Activated CD8-positive, alpha-beta T cell treated with anti-CD3 and anti-CD28 coated beads for 36 hours (primary cell): ENCODE measurements around the gene IGFBPL1. TPM values are rescaled to one million over a fixed set of nuclear protein-coding genes. Genes with fewer than 3 reads are reported as not detected.
"Not testable (repeated sequence)": the region's sequence is repeated elsewhere in the genome, so short reads cannot be mapped to it uniquely, and the experiment has no call there.

Source experiments
- ATAC-seq: fragments of 200-7000 bp; cut with Tn5 transposase; one replicate; pipeline ENCODE4 v1.10.0; 2021; ENCODE audit warnings: mild to moderate bottlenecking, moderate library complexity
- CTCF ChIA-PET: fragments of 350-600 bp; sonication (Branson Sonifier 250); formaldehyde crosslinking; loops from one replicate; lab custom pipeline; 2021; ENCODE audit warnings: antibody characterized with exemption; lab: Charles Lee
- POLR2A ChIA-PET: fragments of 350-600 bp; sonication (Branson Sonifier 250); formaldehyde crosslinking; loops from one replicate; lab custom pipeline; 2021; ENCODE audit warnings: antibody characterized with exemption; lab: Charles Lee
- DNase-seq: peaks from one replicate; pipeline ENCODE4 v3.0.0-alpha.2; 2020
- H3K27ac Mint-ChIP-seq: one replicate; pipeline ENCODE4 v1.8.0; 2021; ENCODE audit warnings: mild to moderate bottlenecking, mixed read lengths
- H3K27me3 Mint-ChIP-seq: one replicate; pipeline ENCODE4 v1.8.0; 2021; ENCODE audit warnings: mixed read lengths
- H3K36me3 Mint-ChIP-seq: one replicate; pipeline ENCODE4 v1.8.0; 2021; ENCODE audit warnings: low read depth, mixed read lengths
- H3K4me1 Mint-ChIP-seq: one replicate; pipeline ENCODE4 v1.8.0; 2021; ENCODE audit warnings: low read depth, mixed read lengths
- H3K4me3 Mint-ChIP-seq: one replicate; pipeline ENCODE4 v1.8.0; 2021; ENCODE audit warnings: mild to moderate bottlenecking, moderate library complexity, mixed read lengths
- H3K9me3 Mint-ChIP-seq: one replicate; pipeline ENCODE4 v1.8.0; 2021; ENCODE audit warnings: mixed read lengths
- CTCF ChIP-seq: fragments of 200-600 bp; IDR thresholded peaks from one replicate; pipeline ENCODE4 v1.8.0; 2022; ENCODE audit warnings: antibody characterized with exemption, mild to moderate bottlenecking
- intact Hi-C: fragments of 100-400 bp; cut with micrococcal nuclease; formaldehyde crosslinking; loops from one replicate; pipeline ENCODE4 v1.10.0; 2022
- total RNA-seq, 2 experiments: library from RNA; stranded (reverse); gene quantifications; one replicate each; pipeline ENCODE4 v1.2.3, GENCODE V29; 2021

Gene IGFBPL1
- total RNA-seq, 2 experiments from 2014 or later = not detected

DNA sequence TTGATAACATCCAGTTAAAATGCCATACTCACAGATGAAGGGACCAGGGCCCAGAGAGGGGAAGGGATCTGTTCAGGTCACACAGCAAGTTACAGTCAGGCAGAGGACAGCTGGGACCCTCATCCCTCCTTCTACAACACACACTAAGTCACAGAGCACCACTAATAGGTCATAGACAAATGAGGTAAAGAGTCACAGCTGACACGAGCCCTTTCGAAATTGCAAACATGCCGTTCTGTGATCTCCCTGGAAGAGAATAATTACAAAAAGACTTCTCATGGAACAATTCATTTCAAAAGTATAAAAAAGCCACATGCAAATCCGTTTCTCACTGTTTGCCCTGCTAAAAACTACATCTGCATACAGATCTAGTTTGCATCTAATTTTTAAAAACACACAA, 15.5 kb downstream of the IGFBPL1 start:
- H3K27me3 Mint-ChIP-seq = peaks cover 10% of the 10 kb centered on the region
- intact Hi-C loops = loop anchor here (10.0 kb wide), 1 partner anchor 494 kb away; no protein-coding TSS in a partner anchor
- no peak overlapping the region for H3K27ac Mint-ChIP-seq
- CTCF ChIA-PET = interaction anchor here (1.2 kb wide), 1 partner anchor 23 kb away, joined by 3 read pairs; no protein-coding TSS in a partner anchor
- H3K4me3 Mint-ChIP-seq = no peak overlapping the region
- H3K36me3 Mint-ChIP-seq = no peaks in the 10 kb centered on the region
- DNase-seq = no peak
- H3K4me1 Mint-ChIP-seq = no peaks in the 10 kb centered on the region
- no peak for TF ChIP-seq CTCF
- POLR2A ChIA-PET = no interaction called here
- H3K9me3 Mint-ChIP-seq = no peaks in the 10 kb centered on the region
- ATAC-seq = no peak

DNA sequence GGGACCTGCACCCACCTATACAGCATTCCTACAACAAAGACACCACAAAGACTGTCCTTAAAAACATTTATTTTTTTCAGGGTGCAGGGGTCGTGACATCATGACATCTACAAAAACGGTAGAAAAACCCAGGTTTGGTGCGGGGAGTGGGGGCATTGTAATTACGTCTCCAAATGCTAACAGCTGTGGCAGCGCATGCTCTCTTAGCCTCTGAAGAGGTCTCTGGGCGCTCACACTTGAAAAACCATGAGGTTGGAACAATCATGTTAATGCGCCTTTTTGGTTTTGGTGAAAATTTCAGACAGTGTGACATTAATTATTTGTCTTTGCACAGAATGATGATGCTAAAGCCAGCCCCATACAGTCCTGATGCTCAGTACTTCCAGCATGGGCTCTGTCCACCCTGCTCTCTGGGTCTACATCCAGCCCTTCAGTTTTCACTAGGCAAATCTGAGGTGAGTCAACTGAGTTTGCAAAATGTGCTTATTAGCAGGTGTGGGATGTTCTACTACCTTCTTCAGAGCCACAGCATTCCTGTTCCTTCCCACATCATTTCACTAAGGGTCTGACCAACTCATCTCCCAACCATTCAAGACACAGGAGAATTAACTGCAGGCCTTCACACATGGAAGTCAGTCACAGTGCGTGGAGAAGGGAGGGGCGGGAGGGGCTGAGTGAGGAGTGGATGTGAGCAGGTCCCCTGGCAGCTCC, 17.6 kb downstream of the IGFBPL1 start:
- H3K4me1 Mint-ChIP-seq = no peaks in the 10 kb centered on the region
- H3K36me3 Mint-ChIP-seq = no peaks in the 10 kb centered on the region
- intact Hi-C loops = loop anchor here (10.0 kb wide), 1 partner anchor 492 kb away; no protein-coding TSS in a partner anchor
- peaks cover 12% of the 10 kb centered on the region for H3K27me3 Mint-ChIP-seq
- no peak for DNase-seq
- no peaks in the 10 kb centered on the region for H3K9me3 Mint-ChIP-seq
- ATAC-seq = no peak
- ChIA-PET CTCF (no interaction called here), POLR2A (no interaction called here)
- no peak overlapping the region for H3K27ac Mint-ChIP-seq
- H3K4me3 Mint-ChIP-seq = no peak overlapping the region
- no peak for TF ChIP-seq CTCF

GRCh38 chr9:38405785-38406184, 18.5 kb downstream of the IGFBPL1 start:
- Mint-ChIP-seq H3K9me3 (no peaks in the 10 kb centered on the region), H3K4me3 (no peak overlapping the region), H3K36me3 (no peaks in the 10 kb centered on the region), H3K27me3 (peaks cover 12% of the 10 kb centered on the region), H3K27ac (no peak overlapping the region), H3K4me1 (no peaks in the 10 kb centered on the region)
- intact Hi-C loops = loop anchor here (10.0 kb wide), 1 partner anchor 491 kb away; no protein-coding TSS in a partner anchor
- ATAC-seq (no peak), DNase-seq (no peak)
- CTCF ChIA-PET = no interaction called here
- POLR2A ChIA-PET = no interaction called here
- no peak for TF ChIP-seq CTCF

DNA sequence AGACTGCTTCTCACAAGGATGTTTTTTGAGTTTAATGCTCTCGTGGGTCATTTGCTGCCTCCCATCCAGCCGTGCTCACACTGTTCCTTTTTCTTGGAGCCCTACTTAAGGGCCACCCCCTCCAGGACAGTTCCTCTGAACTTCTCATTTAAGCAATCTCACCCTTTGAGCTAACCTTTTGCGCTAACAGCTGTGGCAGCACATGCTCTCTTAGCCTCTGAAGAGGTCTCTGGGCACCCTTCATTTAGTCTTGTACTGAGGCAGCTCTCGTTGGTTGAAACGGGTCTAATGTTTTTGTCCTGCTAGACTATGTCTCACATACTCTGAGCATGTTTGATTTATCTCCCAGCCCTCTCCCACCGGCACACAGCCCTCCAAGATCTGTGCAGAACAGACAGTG, 19.9 kb downstream of the IGFBPL1 start:
- Mint-ChIP-seq H3K9me3 (no peaks in the 10 kb centered on the region), H3K36me3 (peaks cover 4% of the 10 kb centered on the region), H3K27ac (no peak overlapping the region), H3K27me3 (peaks cover 12% of the 10 kb centered on the region), H3K4me1 (no peaks in the 10 kb centered on the region), H3K4me3 (no peak overlapping the region)
- no peak for DNase-seq
- intact Hi-C loops = loop anchor here (10.0 kb wide), 1 partner anchor 490 kb away; no protein-coding TSS in a partner anchor
- CTCF ChIA-PET = no interaction called here
- POLR2A ChIA-PET = no interaction called here
- TF ChIP-seq CTCF = no peak
- ATAC-seq = no peak

DNA sequence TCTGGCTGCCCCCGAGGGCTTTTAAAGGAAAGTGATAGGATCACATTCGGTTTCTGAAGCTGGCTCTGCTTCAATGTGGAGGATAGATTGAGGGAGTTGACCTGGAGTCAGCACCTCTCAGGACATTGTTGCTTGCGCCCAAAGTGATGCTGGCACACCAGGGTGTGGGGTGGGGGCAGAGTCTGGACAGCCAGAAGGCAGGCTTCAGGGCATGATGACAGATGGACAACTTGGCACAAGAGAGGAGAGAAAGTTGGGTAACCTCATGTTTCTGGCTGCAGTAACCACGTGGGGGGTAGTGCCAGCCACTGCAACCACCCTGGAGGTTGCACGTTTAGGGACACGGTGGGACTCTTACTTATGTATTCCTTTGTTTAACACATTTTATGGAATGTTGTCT, 22.3 kb downstream of the IGFBPL1 start:
- no peak for DNase-seq
- H3K27ac Mint-ChIP-seq = no peak overlapping the region
- no peak for TF ChIP-seq CTCF
- ChIA-PET CTCF (interaction anchor here (1.0 kb wide), 1 partner anchor 16 kb away, joined by 3 read pairs; no protein-coding TSS in a partner anchor), POLR2A (no interaction called here)
- H3K36me3 Mint-ChIP-seq = peaks cover 23% of the 10 kb centered on the region
- H3K27me3 Mint-ChIP-seq = peaks cover 12% of the 10 kb centered on the region
- H3K4me1 Mint-ChIP-seq = no peaks in the 10 kb centered on the region
- no peak for ATAC-seq
- intact Hi-C loops = loop anchor here (10.0 kb wide), 1 partner anchor 487 kb away; no protein-coding TSS in a partner anchor
- H3K4me3 Mint-ChIP-seq = no peak overlapping the region
- no peaks in the 10 kb centered on the region for H3K9me3 Mint-ChIP-seq

DNA sequence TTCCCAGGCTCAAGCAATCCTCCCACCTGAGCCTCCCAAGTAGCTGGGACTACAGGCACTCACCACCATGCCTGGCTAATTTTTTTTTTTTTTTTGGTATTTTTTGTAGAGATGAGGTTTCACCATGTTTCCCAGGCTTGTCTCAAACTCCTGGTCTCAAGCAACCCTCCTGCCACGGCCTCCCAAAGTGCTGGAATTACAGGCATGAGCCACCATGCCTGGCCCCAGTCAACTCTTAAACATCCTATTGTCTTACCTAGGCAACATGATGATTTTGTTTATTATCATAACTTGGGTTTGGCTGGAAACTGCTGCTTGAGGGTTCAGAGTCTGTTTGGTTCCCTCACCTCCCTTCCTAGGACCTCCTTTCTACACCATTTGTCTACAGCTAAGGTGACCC, 25.1 kb downstream of the IGFBPL1 start:
- DNase-seq, H3K9me3 Mint-ChIP-seq, intact Hi-C loops, POLR2A ChIA-PET, H3K27me3 Mint-ChIP-seq, H3K27ac Mint-ChIP-seq, ATAC-seq, H3K4me1 Mint-ChIP-seq, H3K4me3 Mint-ChIP-seq: not testable (repeated sequence)
- CTCF ChIA-PET = interaction anchor here (1.2 kb wide), 1 partner anchor 18 kb away, joined by 4 read pairs; no protein-coding TSS in a partner anchor
- peaks cover 49% of the 10 kb centered on the region for H3K36me3 Mint-ChIP-seq
